Skeletal muscle cell (primary cell): ENCODE data around the gene HCN4.

Experiments used
- DNase-seq: peaks from one replicate; pipeline ENCODE4 v3.0.0-alpha.2; 2010; ENCODE audit warnings: low read depth
- H3K4me3 ChIP-seq: 2 replicates; pipeline ENCODE4 v1.5.1; 2011; ENCODE audit warnings: low read depth, mild to moderate bottlenecking, control low read depth, low read length, moderate library complexity

Gene HCN4

DNA sequence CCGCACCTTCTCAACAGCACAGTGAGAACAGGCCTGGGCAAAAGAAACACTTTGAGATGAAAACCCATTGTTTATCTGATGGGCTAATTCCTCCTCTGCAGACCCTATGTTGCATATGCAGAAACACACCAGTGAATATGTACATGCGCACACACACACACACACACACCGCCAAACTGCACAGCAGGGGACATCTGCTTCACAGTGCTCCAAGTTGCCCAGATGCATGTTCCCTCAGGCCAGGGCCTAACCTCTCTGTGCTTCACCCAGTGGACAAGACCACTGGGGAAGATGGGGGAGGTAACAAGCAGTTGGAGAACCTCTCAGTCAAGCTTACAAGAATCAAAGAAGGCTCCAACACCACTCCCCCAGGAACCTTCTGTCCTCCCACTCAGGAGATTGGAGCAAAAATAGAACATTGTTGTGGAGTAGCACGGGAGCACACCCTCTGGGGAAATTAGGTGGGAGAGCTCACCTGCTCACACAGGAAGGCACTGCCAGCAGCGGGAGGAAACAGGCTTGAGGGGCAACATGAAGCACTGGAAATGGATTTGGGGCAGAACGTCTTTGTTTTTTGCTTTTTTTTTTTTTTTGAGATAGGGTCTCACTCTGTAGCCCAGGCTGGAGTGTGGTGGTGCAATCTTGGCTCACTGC is 13.0 kb downstream of the HCN4 start:
- H3K4me3 ChIP-seq = no peak overlapping the region
- DNase-seq = no peak

DNA sequence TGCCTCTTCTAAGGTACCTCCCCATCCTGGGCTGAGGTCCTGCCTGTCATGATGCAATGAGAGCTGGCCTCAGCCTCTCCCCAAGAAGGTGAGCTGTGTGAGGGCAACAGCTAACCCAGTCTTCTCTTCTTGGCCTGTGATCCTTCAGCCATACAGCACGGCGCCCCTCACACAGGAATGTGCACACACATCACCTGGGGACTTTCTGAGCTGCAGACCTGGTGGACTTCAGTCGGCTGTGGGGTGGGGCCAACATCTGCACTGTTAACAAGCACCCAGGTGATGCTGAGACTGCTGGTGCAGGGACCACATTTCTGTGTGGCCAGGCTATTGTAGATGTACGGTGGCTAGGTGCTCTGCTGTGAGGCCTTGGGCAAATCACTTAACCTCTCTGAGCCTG is 14.5 kb downstream of the HCN4 start:
- no peak for DNase-seq
- no peak overlapping the region for H3K4me3 ChIP-seq

- H3K4me3 ChIP-seq = no peak overlapping the region
- no peak for DNase-seq
Measured at GRCh38 chr15:73353734-73354133, 15.0 kb downstream of the HCN4 start.

DNA sequence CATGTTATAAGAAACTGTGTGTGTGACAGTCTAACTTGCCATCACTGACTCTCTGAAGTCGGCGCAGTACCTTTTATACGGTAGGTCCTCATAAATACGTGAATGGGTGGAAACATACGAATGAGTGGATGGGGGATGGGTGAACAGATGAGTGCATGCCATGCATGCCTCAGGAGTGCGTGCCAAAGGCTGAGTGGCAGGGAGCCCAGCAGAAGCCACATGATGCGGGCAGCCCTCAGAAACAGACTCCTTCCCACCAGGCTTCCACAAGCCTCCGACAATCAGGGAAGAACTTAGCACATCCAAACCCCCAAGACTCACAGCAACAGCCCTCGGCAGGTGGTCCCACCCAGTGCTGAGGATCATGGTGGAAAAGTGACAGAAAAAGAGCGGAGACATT is 16.7 kb downstream of the HCN4 start:
- no peak for DNase-seq
- no peak overlapping the region for H3K4me3 ChIP-seq

DNA sequence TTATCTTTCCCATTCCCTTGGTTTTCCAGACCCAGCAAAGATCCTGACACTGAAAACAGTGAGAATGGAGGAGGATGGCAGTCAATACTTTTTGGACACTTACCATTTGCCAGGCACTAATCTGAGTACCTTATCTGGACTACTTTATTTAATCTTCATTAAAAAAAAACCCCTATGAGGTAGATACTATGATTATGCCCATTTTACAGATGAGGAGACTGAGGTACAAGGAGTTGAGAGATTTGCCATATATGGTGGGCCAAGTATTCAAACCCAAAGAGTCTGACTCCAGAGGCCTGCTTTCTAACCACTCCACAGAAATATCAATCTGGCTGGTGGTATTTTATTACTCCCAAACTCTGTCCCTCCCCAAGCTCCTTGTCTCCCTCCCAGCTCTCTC is 19.6 kb downstream of the HCN4 start:
- no peak overlapping the region for H3K4me3 ChIP-seq
- DNase-seq = no peak

GRCh38 chr15:73346735-73347312 is 21.9 kb downstream of the HCN4 start:
- DNase-seq = peak; percentile 1
- H3K4me3 ChIP-seq = no peak overlapping the region

DNA sequence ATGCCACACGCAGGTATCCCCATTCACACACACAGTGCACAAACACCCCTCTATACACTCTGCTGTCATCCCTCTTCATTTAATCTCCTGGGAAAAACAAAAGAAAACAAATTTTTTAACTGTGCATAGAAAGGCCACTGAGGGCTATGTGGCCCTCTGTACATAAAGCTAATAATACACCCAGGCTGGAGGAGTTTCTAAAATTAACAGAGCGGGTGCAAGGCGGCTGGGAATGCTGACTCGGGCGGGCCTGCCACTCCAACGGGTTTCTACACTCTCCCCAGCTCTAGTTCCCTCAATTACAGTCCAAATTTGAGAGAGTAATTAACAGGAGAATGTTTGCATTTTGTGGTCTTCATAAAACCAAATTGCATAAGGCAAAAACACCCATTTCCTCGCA is 23.1 kb downstream of the HCN4 start:
- no peak overlapping the region for H3K4me3 ChIP-seq
- DNase-seq = no peak

DNA sequence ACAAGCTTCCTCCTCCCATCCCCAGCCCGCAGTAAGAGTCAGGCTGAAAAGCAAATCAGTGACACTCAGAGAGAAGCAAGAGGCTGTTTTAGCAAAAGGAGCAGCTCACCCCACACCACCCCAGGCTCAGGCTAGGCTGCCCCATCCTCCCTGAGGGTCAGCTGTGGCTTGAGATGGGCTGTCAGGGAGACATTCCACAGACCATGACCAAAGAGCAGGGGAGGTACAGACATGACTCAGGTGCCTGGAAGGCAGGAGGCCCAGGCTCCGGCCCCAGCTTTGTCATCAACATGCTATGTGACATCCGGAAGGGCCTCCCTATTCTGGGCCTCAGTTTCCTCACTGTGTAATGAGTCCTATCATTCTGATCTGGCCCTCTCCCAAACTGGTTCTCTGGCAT is 24.7 kb downstream of the HCN4 start:
- no peak for DNase-seq
- H3K4me3 ChIP-seq = no peak overlapping the region

GRCh38 chr15:73341886-73342600 is 26.7 kb downstream of the HCN4 start:
- H3K4me3 ChIP-seq = no peak overlapping the region
- no peak for DNase-seq

DNA sequence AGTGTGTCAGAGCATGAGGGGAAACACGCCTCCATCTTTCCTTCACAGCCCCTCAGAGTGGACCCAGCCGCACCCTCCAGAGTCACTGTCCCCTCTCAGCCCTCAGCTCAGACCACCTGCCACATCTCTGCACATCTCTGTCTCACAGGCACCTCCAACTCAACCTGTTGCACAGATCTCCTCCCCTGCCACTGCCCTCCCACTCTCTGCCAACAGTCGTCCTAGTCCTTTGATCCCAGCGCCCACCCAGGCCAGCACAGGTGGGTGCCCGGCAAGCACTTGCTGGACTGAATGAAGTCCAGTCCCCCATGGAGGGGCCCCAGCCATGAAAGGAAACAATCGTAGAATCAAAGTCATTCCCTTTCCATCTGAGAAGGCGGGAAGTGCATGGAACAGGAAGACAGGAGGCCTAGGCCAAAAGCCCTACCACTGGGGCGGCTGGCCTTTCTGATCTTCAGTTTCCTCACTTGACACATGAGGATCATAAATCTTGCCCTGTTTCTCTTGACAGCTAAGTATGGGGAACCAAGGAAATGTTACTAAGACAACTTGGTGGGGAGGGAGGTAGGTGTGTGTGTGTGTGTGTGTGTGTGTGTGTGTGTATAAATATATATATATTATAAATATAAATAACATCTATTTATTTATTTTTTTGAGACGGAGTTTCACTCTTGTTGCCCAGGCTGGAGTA is 28.1 kb downstream of the HCN4 start:
- no peak overlapping the region for H3K4me3 ChIP-seq
- no peak for DNase-seq

GRCh38 chr15:73338606-73339374 is 30.0 kb downstream of the HCN4 start:
- DNase-seq = no peak
- H3K4me3 ChIP-seq = no peak overlapping the region

DNA sequence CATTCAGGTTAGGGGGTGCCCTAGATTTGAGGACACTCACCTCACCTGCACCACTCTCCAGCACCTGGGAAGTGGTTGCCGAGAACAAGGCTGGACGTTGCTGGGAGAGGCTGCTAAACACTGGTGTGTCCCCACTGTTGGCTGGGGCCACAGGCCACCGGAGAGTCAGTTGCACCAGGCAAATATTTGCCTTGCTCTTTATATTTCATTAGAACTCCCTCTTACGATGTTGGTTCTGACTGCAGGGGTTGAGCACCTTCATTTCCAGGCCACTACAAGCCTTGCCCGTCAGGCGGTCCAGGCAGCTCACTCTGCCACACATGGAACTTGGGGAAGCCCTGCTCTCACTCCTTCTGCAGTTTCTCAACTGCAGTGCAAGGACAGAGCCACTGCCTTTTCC is 30.7 kb downstream of the HCN4 start:
- no peak for DNase-seq
- no peak overlapping the region for H3K4me3 ChIP-seq

DNA sequence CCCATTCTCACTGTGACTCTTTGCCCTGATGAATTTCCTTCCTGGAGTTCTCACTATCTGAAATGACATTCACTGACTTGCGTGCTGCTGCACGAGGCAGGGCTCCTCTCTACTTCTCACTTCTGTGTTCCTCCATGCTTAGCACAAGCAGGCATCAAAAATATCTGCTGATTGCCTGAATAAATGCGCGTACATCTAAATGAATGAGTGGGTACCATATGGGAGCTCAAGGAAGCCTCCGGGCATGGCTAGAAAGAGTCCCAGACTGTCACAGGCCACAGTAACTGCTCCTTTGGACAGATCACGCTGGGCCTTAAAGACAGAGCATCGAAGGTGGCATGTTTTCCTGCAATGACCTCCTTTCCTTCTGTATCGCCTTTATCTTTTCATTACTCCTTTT is 31.6 kb downstream of the HCN4 start:
- H3K4me3 ChIP-seq = no peak overlapping the region
- DNase-seq = no peak

DNA sequence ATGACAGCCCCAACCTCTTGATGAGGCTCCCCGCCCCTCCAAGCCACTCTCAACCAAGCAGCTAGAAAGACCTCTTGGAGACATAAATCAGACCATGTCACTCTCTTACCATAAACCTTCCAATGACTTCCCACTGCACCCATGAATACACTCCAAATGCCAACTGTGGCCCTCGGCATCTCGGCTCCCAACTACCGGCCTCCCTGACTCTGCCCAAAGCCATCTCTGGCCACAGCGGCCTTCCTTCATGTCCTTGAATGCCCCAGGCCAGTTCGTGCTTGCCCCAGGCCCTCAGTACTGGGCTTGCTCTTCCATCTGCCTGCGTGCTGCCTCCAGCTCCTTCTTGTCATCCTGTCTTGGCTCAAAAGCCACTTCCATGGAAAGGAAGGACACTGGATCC is 32.0 kb downstream of the HCN4 start:
- no peak overlapping the region for H3K4me3 ChIP-seq
- no peak for DNase-seq

DNA sequence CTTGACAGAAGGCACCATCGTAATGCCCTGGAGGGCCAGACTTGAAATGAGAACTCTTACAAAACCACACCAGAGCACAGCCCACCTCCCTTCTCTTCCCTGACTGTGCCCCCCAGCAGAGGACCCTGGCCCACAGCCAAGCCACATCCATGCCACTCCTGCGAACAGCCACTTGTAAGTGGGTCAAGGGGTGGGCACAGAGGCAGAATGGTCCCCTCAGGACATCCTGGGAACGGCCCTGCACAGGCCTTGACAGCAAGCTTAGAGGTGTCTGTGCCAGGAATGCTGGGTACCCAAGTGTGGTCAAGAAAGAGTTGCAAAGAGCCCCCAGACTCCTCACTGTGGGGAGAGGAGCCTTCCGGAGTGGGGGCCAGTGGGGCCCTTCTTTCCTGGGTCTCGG is 33.3 kb downstream of the HCN4 start:
- no peak overlapping the region for H3K4me3 ChIP-seq
- no peak for DNase-seq

DNA sequence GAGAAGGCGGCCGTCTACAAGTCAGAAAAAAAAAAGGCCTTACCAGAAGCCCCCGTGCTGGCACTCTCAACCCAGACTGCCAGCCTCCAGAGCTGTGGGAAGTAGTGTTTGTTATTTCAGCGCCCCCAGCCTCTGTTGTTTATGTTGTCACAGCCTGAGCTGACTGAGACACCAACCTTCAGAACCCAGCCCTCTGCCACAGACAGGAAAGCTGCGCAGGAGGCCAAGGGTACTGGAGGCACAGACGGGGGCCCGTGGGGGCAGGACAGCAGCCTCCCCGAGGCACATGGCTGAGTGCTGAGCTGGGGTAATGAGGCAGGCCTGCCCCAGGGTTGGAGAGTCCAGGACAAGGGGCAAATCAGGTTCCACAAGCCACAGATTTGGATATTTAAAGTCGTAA is 33.7 kb downstream of the HCN4 start:
- no peak overlapping the region for H3K4me3 ChIP-seq

GRCh38 chr15:73334086-73334485 is 34.7 kb downstream of the HCN4 start:
- DNase-seq = no peak
- no peak overlapping the region for H3K4me3 ChIP-seq

More for the DNA sequence above, 33.7 kb downstream of the HCN4 start:
- no peak for DNase-seq

DNA sequence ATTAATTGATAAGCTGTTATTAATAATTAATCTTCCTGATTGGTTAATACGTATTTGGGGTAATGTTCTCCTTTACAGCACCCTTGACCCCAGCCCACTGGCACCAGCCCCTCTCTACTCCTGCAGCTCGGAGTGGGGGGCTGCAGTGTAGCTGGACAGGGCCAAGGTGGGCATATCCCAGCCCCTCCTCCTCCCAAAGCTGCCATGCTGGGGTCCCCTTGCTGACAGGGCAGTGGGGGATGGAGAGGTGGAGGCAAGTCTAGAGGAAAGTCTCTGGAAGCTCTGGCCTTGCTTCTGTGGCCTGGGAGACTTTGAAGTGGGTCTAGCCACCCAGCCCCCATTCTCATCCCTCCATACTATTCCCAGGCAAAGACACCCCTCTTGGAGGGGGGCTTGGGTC is 35.8 kb downstream of the HCN4 start:
- no peak for DNase-seq
- no peak overlapping the region for H3K4me3 ChIP-seq

DNA sequence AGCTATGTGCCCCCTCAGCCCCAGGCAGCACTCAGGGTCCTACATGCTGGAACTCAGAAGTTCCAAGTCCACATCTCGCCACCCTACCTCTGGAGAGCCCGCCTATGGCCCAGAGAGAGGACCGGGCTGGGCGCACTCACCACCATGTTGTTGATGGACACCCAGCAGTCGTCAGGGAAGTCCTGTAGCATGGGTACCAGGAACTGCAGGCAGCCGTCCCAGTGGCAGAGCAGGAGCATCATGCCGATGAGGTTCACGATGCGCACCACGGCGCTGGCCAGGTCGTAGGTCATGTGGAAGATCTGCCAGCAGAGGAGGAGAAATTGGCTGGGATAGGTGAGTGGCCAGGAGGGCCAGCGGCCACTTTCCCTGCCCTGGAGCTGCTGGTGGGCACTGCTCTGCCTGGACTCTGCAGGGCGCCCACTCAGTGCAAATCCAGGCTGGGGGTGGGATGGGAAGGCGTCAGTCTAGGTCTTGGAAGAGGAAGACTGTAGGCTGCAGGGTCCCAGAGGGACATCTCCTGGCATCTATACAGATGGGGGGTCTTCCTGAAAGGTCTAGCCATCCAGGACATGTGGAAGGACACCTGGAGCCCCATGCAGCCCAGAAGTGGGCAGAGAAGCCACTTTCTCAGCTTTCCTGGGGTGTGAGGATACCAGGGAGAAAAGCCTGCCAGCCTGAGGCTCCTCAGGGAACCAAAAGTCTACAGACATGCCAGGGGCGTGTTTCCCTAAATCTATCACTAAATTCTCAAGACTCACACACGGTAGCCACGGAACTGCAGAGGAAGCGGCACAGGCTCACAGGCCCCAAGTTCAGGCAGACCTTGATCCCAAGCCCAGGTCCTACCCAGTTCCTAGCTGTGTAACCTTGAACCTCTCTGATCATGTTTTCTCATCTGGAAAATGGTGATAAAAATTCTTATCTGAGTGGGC is 36.5 kb downstream of the HCN4 start:
- no peak for DNase-seq
- H3K4me3 ChIP-seq = no peak overlapping the region
